HUES6 (cell line): Measurements from ENCODE around the gene PLEKHA6.

Source experiments
- H3K27ac ChIP-seq: 2 replicates; pipeline ENCODE4 v1.7.0; 2013; ENCODE audit warnings: low read depth, mild to moderate bottlenecking, low read length, inconsistent platforms
- H3K27me3 ChIP-seq: 2 replicates; pipeline ENCODE4 v1.6.1; 2013; ENCODE audit warnings: low read length; ENCODE audit not compliant: control insufficient read depth, insufficient read depth
- H3K36me3 ChIP-seq: 2 replicates; pipeline ENCODE4 v1.6.1; 2013; ENCODE audit warnings: low read length; ENCODE audit not compliant: control insufficient read depth, insufficient read depth
- H3K4me1 ChIP-seq: 2 replicates; pipeline ENCODE4 v1.6.1; 2013; ENCODE audit warnings: low read length; ENCODE audit not compliant: control insufficient read depth, insufficient read depth
- H3K4me3 ChIP-seq: 2 replicates; pipeline ENCODE4 v1.5.1; 2013; ENCODE audit warnings: low read depth, low read length
- H3K9ac ChIP-seq: one replicate; pipeline ENCODE4 v1.6.1; 2013; ENCODE audit warnings: mild to moderate bottlenecking, low read length
- H3K9me3 ChIP-seq: 2 replicates; pipeline ENCODE4 v1.6.1; 2013; ENCODE audit warnings: low read depth, low read length; ENCODE audit not compliant: control insufficient read depth, insufficient read depth

The PLEKHA6 gene

DNA sequence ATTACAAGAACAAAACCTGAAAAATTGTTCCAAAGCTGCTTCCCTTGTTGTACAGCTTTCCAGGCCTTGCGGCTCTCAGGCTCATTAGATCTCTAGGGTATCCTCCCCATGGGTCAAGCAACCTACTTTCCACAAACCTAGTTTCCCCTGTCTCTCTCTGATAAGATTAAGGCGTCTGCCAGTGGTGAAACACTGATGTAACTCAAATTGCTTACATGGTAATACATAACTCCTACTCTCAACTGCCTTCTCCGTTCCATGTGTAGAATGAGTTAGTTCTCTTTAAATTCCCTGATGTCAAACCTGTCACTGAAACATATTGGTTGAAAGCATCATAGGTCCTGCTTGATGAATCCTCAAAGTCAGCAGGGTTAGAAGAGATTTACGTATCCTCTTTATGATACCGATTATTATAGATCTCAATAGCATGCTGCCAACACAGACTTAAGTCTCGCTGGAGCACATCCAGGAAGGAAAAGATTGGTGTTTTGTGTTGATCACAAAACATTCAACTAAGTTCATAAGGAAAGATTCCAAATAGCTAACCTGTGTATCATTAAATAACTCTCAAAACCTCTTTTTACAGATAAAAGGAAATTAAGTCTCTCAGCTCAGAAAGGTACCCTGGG is 41.3 kb upstream of the PLEKHA6 start:
- Histone ChIP-seq H3K9me3 (no peaks in the 10 kb centered on the region), H3K4me1 (0 out of 2 replicates have a peak, but pooled peaks cover 2% of the 10 kb centered on the region), H3K36me3 (peaks cover 60% of the 10 kb centered on the region), H3K27me3 (no peaks in the 10 kb centered on the region), H3K27ac (no peak overlapping the region), H3K9ac (no peak overlapping the region), H3K4me3 (no peak overlapping the region)

DNA sequence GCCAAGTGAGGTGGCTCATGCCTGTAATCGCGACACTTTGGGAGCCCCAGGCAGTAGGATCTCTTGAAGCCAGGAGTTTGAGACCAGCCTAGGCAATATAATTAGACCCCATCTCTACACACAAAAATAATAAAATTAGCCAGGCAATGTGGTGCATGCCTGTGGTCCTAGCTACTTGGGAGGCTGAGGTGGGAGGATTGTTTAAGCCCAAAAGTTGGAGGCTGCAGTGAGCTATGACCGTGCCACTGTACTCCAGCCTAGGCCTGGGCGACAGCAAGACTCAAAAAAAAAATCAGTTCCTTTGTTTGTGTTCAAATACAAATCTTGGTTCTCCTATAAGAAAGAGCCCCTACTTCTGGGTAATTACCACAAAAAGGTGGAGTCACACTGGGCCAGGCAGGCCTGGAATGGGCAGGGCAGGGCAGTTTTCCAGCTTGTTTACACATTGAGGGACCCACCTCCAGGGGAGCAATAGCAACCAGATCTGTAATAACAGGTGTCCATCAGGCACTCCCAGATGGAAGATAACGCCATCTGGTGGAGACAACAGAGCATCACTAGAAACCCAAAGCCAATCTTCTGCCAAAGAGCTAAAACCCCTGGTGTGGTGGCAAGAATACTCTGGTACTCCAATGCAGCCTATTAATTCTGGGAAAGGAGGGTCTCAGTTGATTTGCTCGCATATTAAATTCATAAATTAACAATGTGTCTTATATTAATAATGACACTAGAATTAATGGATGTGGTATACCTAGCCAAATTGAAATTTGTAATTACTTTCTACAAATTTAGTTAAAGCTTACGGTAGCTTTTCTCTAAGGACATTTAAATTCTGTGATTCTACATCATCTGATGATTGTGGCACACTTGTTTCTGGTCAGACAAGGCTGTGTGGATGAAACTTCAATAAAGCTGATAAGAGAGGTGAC is 38.7 kb upstream of the PLEKHA6 start:
- Histone ChIP-seq H3K9ac (no peak overlapping the region), H3K4me1 (no peaks in the 10 kb centered on the region), H3K4me3 (no peak overlapping the region), H3K27ac (no peak overlapping the region), H3K36me3 (peaks cover 35% of the 10 kb centered on the region), H3K9me3 (no peaks in the 10 kb centered on the region), H3K27me3 (no peaks in the 10 kb centered on the region)

DNA sequence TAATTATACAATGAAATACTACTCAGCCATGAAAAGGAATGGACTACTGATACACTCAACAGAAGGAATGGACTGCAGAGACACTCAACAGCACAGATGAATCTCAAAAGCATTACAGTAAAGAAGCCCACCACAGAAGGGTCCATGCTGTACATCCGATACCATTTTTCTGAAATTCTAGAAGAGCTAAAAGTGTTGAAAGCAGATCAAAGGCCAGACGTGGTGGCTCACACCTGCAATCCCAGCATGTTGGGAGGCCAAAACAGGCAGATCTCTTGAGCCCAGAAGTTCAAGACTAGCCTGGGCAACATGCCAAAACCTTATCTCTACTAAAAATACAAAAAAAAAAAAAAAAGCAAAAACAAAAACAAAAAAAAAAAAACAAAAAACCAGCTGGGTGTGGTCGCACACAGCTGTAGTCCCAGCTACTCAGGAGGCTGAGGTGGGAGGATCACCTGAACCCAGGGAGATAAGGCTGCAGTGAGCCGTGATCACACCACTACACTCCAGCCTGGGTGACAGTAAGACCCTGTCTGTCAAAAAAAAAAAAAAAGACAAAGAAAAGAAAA is 36.4 kb upstream of the PLEKHA6 start:
- peaks cover 21% of the 10 kb centered on the region for H3K36me3 ChIP-seq
- H3K4me1 ChIP-seq, result no peaks in the 10 kb centered on the region
- H3K27me3 ChIP-seq, result no peaks in the 10 kb centered on the region
- H3K27ac ChIP-seq, result no peak overlapping the region
- no peaks in the 10 kb centered on the region for H3K9me3 ChIP-seq
- no peak overlapping the region for H3K4me3 ChIP-seq
- H3K9ac ChIP-seq, result no peak overlapping the region

DNA sequence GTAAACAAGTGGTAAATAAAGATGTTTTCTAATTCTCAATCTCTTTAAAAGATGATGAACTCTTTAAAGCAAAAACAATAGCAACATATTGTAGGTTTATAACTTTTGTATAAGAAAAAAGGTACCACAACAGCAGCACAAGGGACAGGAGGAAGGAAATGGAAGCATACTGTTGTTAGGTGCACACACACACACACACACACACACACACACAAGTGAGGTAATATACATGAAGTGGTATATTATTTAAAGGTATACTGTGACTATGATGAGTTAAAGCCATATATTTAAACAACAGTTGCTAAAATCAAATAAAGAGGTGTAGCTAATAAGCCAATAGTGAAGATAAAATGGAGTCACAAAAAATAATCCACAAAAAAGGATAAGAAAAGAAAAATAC is 31.9 kb upstream of the PLEKHA6 start:
- peaks cover 6% of the 10 kb centered on the region; the same call in 1 of the 2 replicates for H3K27me3 ChIP-seq
- no peak overlapping the region for H3K9ac ChIP-seq
- H3K9me3 ChIP-seq, result no peaks in the 10 kb centered on the region
- H3K4me3 ChIP-seq, result no peak overlapping the region
- no peaks in the 10 kb centered on the region for H3K36me3 ChIP-seq
- H3K4me1 ChIP-seq, result no peaks in the 10 kb centered on the region
- no peak overlapping the region for H3K27ac ChIP-seq

DNA sequence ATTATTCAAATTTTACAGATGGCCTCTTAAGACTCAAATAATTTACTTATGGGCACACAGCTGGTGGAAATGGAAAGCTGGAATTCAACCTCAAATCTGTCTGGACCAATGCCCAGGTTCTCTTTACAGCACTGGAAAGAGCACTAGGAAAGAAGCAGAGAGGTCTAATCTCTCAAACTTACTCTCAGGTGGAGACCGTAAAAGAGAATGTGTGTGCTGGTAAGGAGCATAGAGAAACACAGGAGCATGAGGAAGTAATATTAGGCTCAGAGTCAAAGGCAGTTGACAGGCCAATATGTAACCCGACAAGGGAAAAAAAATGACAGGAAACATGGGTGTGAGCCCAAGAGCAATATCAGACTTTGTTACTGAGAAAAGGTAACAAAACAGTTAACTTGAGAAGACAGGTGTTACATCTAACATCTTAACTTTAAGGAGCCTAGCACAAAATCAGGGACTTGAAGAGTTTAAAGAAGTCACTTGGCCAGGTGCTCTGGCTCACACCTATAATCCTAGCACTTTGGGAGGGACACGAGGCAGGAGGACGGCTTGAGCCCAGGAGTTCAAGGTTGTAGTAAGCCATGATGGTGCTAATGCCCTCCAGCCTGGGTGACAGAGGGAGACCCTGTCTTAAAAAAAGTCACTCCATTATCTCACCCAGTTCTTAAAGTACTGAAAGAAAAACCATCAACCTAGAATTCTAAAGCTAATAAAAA is 31.2 kb upstream of the PLEKHA6 start:
- H3K9ac ChIP-seq, result no peak overlapping the region
- H3K36me3 ChIP-seq, result no peaks in the 10 kb centered on the region
- H3K9me3 ChIP-seq, result no peaks in the 10 kb centered on the region
- no peak overlapping the region for H3K27ac ChIP-seq
- no peak overlapping the region for H3K4me3 ChIP-seq
- no peaks in the 10 kb centered on the region for H3K4me1 ChIP-seq
- H3K27me3 ChIP-seq, result peaks cover 8% of the 10 kb centered on the region; the same call in 1 of the 2 replicates

DNA sequence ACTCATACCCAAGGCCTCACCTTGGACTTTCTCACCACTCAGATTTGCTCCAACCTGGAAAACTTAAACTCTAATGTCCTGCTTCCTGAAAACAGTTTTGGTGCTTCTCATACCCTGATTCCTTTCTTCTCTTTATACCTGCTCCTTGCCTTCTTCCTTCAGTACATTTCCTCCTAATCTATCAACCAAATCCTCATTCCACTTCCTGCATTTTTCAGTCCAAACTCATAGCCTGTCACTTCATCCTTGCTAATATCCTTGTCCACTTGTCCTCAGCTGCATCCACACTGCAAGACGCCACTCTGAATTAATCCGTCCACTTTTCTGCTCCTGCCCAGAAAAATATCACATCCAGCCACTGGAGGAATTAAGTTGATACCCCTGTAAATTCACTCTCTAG is 26.0 kb upstream of the PLEKHA6 start:
- no peaks in the 10 kb centered on the region for H3K4me1 ChIP-seq
- H3K27ac ChIP-seq, result no peak overlapping the region
- H3K9ac ChIP-seq, result no peak overlapping the region
- H3K27me3 ChIP-seq, result peaks cover 33% of the 10 kb centered on the region; the same call in 1 of the 2 replicates
- no peak overlapping the region for H3K4me3 ChIP-seq
- H3K36me3 ChIP-seq, result no peaks in the 10 kb centered on the region
- no peaks in the 10 kb centered on the region for H3K9me3 ChIP-seq

DNA sequence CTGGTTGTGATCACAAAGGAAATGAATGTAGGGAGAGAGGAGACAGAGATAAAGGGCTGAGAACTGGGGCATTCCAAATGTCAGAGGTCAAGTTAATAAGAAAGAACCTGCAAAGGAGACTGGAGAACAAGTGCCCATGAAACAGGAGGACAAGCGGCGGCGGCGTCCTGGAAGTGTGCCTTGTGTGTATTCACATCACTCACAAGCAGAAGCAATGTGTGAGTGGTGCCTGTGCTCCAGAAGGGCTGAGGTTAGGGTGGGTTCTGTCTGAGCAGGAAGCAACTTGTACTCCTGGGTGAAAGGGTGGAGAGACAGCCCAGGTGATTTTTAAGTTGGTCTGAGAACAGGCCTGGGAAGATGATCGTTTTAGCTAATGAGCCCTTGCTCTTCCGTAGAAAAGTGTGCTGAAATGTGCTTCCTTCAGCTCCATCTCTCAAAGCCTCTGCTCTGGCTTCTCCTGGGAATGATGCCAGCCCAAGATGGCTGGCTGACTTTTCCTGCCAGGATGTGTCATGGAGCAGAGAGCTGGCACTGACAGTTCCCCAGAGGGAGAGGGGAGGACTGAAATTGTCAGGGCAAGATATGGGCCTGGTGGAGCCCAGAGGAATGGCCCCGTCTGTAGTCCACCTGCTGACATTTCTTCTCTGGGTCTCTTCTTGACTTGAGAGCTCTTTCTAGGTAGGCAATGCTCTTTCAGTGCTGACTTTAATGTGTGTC is 25.1 kb upstream of the PLEKHA6 start:
- Histone ChIP-seq H3K27me3 (peaks cover 41% of the 10 kb centered on the region), H3K9ac (no peak overlapping the region), H3K27ac (no peak overlapping the region), H3K4me1 (no peaks in the 10 kb centered on the region), H3K9me3 (no peaks in the 10 kb centered on the region), H3K36me3 (no peaks in the 10 kb centered on the region), H3K4me3 (no peak overlapping the region)

DNA sequence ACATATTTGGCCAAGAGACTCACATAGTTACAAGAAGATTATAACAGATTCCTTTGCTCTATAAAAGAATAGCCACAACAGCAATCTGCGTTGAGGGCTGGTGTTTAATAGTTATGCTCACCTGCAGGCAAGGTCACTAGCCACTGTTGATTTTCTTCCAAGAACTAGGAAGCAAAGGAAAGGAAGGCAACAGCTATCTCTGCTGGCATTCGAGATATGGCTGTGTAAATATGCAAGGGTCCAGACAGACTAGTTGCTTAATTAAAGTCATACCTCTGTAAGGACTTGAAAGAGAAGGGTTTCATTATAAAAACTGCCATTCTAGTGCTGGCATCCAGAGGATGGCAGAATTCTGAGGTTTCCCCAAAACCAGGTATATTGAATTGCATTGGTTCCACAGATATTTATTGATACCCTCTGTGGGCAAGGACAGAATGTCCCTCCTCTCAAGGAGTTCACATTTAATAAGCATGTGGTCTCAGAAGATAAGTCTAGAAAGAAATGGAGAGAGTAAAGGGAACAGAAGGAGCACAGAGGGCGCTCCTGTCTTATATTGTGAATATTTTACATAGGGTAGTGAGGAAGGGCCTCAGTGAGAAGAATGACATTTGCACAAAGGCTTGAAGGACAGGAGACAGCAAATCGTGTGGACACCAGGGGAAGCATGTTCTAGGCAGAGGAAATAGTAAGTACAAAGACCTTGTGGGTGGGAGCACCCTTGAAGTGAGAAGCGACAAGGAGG is 23.6 kb upstream of the PLEKHA6 start:
- peaks cover 3% of the 10 kb centered on the region for H3K4me1 ChIP-seq
- H3K36me3 ChIP-seq, result no peaks in the 10 kb centered on the region
- no peak overlapping the region for H3K9ac ChIP-seq
- H3K9me3 ChIP-seq, result no peaks in the 10 kb centered on the region
- peaks cover 55% of the 10 kb centered on the region for H3K27me3 ChIP-seq
- no peak overlapping the region for H3K27ac ChIP-seq
- H3K4me3 ChIP-seq, result no peak overlapping the region

DNA sequence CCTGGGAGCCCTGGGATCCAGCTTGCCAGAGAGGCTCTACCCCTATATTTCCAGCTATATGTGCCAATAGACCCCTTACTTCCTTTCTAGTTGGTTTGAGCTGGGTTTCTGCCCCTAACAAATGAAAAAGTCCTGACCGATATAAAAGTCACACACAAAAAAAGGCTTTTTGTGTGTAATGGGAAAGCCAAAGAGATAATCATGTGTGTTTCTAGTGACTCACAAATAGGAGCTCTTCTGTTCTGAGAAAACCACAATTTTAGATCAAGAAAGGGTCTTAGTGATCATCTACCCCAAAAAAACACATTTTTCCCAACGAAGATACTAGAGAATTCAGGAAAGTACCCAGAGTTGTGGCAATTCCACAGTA is 23.0 kb upstream of the PLEKHA6 start:
- no peaks in the 10 kb centered on the region for H3K36me3 ChIP-seq
- no peak overlapping the region for H3K9ac ChIP-seq
- H3K9me3 ChIP-seq, result no peaks in the 10 kb centered on the region
- H3K4me3 ChIP-seq, result no peak overlapping the region
- no peak overlapping the region for H3K27ac ChIP-seq
- peaks cover 61% of the 10 kb centered on the region for H3K27me3 ChIP-seq
- peaks cover 5% of the 10 kb centered on the region for H3K4me1 ChIP-seq

DNA sequence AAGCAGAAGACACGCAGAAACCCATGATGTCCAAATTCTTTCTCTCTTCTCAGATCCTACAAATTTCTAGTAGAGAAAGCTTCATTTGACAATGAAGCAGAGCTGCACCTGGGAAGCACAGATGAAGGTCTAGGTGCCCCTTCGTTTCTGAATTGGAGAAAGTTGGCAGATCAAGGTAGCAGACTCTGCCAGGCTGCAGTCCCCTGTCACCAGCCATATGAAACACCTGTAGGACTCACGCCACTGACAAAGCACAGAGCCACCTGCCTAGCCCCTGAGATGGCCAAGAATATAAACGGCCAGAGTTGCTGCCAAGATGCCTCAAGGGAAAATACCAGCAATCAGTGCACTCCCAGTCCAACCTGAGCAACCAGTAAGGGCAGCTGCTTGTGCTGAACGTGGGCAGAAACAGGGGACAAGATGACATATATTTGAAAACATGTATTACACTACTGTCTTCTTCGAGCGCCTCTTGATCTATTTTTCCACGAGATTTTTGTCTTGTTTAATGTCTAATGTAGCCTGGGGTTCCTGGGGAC is 20.6 kb upstream of the PLEKHA6 start:
- no peak overlapping the region for H3K4me3 ChIP-seq

More for the DNA sequence above, 20.6 kb upstream of the PLEKHA6 start:
- Histone ChIP-seq H3K4me1 (peaks cover 9% of the 10 kb centered on the region), H3K36me3 (no peaks in the 10 kb centered on the region), H3K9me3 (no peaks in the 10 kb centered on the region), H3K9ac (no peak overlapping the region), H3K27ac (no peak overlapping the region), H3K27me3 (peaks cover 79% of the 10 kb centered on the region)
